HepG2 (cell line): ENCODE data around the gene TRABD. TPM values are rescaled to one million over a fixed set of nuclear protein-coding genes. Genes with fewer than 3 reads are reported as not detected.

Experiments
- ATAC-seq: fragments of 200-7000 bp; cut with Tn5 transposase; 3 replicates; pipeline ENCODE4 v1.9.1; 2020; ENCODE audit warnings: mild to moderate bottlenecking, moderate library complexity
- BruUV-seq: library from RNA; stranded (reverse); fragments of 400-500 nt; replicated peaks from 2 replicates; lab custom pipeline; 2021; lab: Mats Ljungman, UMichigan
- CTCF ChIA-PET: fragments of 300-600 bp; formaldehyde crosslinking; extraction: SDS; loops from one replicate; lab custom pipeline; 2021; ENCODE audit warnings: low total read pairs, inconsistent platforms, low intra/inter-chr PET ratio; lab: Yijun Ruan, JAX
- POLR2A ChIA-PET: fragments of 350-600 bp; sonication (Branson Sonifier 250); formaldehyde crosslinking; loops from one replicate; lab custom pipeline; 2020; ENCODE audit warnings: antibody characterized with exemption, inconsistent platforms; lab: Yijun Ruan, JAX
- DNase-seq: peaks from one replicate; pipeline ENCODE4 v3.0.0-alpha.2; 2015; ENCODE audit warnings: low spot score
- FAIRE-seq: peaks from 3 replicates; lab custom pipeline; 2011; peaks lifted over from hg19 to GRCh38; lab: Jason Lieb, UNC
- H2AFZ ChIP-seq: one replicate; pipeline ENCODE4 v1.6.1; 2011; ENCODE audit warnings: low read length, inconsistent platforms
- H3K27ac ChIP-seq: fragments of 300-600 bp; 3 replicates; pipeline ENCODE4 v1.8.0; 2011; ENCODE audit warnings: mixed run types, mild to moderate bottlenecking, mixed read lengths, low read length, inconsistent platforms; ENCODE audit not compliant: insufficient read depth; ENCODE audit errors: extremely low read length
- H3K27me3 ChIP-seq, 2 experiments: fragments of 200-600 bp in 1 of 2; 2 replicates in 1 of 2; 3 replicates in 1 of 2; pipeline versions ENCODE4 v1.6.0 to v1.8.0; 2011; ENCODE audit warnings: low read length in 2 of 2, mild to moderate bottlenecking in 2 of 2, moderate library complexity in 2 of 2, inconsistent platforms in 1 of 2; ENCODE audit not compliant: insufficient read depth in 2 of 2, control insufficient read depth in 1 of 2
- H3K36me3 ChIP-seq, 2 experiments: fragments of 200-600 bp in 1 of 2; replicated peaks in 1 of 2; 2 replicates in 1 of 2; 3 replicates in 1 of 2; pipeline versions ENCODE4 v1.5.1 to v1.8.0; 2011; ENCODE audit warnings: low read length in 2 of 2, inconsistent platforms in 1 of 2; ENCODE audit not compliant: insufficient read depth in 2 of 2, control insufficient read depth in 1 of 2
- H3K4me1 ChIP-seq: 2 replicates; pipeline ENCODE4 v1.5.1; 2012; ENCODE audit warnings: low read length, inconsistent platforms; ENCODE audit not compliant: insufficient read depth
- H3K4me2 ChIP-seq: 2 replicates; pipeline ENCODE4 v1.6.0; 2011; ENCODE audit warnings: low read depth, low read length, inconsistent platforms
- H3K4me3 ChIP-seq, 3 experiments: fragments of 200-600 bp in 1 of 3; sonication (generic), shearing (Covaris generic) in 1 of 3; replicated peaks in 1 of 3; 2 replicates each; pipeline ENCODE4 v1.5.1; 2011 to 2016; ENCODE audit warnings: low read length in 3 of 3, inconsistent platforms in 2 of 3, low read depth in 2 of 3, mild to moderate bottlenecking in 2 of 3, control low read depth in 1 of 3, mixed read lengths in 1 of 3; ENCODE audit not compliant: insufficient read depth in 1 of 3
- H3K79me2 ChIP-seq: one replicate; pipeline ENCODE4 v1.6.1; 2011; ENCODE audit warnings: low read length, inconsistent platforms; ENCODE audit not compliant: insufficient read depth
- H3K9ac ChIP-seq: 2 replicates; pipeline ENCODE4 v1.6.0; 2011; ENCODE audit warnings: mild to moderate bottlenecking, low read depth, low read length, inconsistent platforms; ENCODE audit not compliant: insufficient read depth
- H3K9me3 ChIP-seq: 2 replicates; pipeline ENCODE4 v1.5.1; 2012; ENCODE audit warnings: mild to moderate bottlenecking, low read length
- H4K20me1 ChIP-seq: 2 replicates; pipeline ENCODE4 v1.6.0; 2011; ENCODE audit warnings: inconsistent platforms, mild to moderate bottlenecking, low read length, moderate library complexity; ENCODE audit not compliant: insufficient read depth
- ERF ChIP-seq: IDR thresholded peaks from 2 replicates; pipeline ENCODE4 v1.6.1; 2018; ENCODE audit warnings: missing biosample characterization, missing genetic modification reagents
- HNRNPUL1 ChIP-seq: fragments of 200-400 bp; formaldehyde crosslinking; IDR thresholded peaks from 2 replicates; pipeline ENCODE4 v1.6.1; 2017; ENCODE audit warnings: low read depth, mild to moderate bottlenecking, low read length, moderate library complexity
- MEF2D ChIP-seq: sonication (generic); formaldehyde crosslinking; IDR thresholded peaks from 2 replicates; pipeline ENCODE4 v1.5.1; 2020; ENCODE audit warnings: mild to moderate bottlenecking, missing genetic modification reagents
- NRL ChIP-seq: sonication (generic); formaldehyde crosslinking; IDR thresholded peaks from 2 replicates; pipeline ENCODE4 v1.5.0; 2020; ENCODE audit warnings: missing genetic modification reagents, mild to moderate bottlenecking, moderate library complexity, borderline replicate concordance
- SMYD3 ChIP-seq: sonication (generic); formaldehyde crosslinking; IDR thresholded peaks from 2 replicates; pipeline ENCODE4 v1.8.1; 2023; ENCODE audit warnings: mild to moderate bottlenecking, missing genetic modification reagents
- STAG1 ChIP-seq: sonication (generic); formaldehyde crosslinking; IDR thresholded peaks from 2 replicates; pipeline ENCODE4 v1.4.0; 2020; ENCODE audit warnings: missing genetic modification reagents
- ZFAT ChIP-seq: sonication (generic); formaldehyde crosslinking; conservative IDR thresholded peaks from 2 replicates; pipeline ENCODE4 v1.8.1; 2023; ENCODE audit warnings: missing genetic modification reagents, inconsistent platforms
- ZMYM2 ChIP-seq: sonication (generic); formaldehyde crosslinking; IDR thresholded peaks from 2 replicates; pipeline ENCODE4 v1.8.0; 2022; ENCODE audit warnings: mild to moderate bottlenecking, missing genetic modification reagents
- ZNF24 ChIP-seq: fragments of 450-650 bp; IDR thresholded peaks from 2 replicates; pipeline ENCODE4 v1.6.1; 2017; ENCODE audit warnings: antibody characterized with exemption, mild to moderate bottlenecking
- ZNF256 ChIP-seq: sonication (generic); formaldehyde crosslinking; conservative IDR thresholded peaks from 2 replicates; pipeline ENCODE4 v1.4.0; 2020; ENCODE audit warnings: missing genetic modification reagents
- WGBS: methylation state at CpG from one replicate; pipeline ENCODE4 v1.1.6; 2017; ENCODE audit warnings: low lambda C conversion rate; 5-methylcytosine and 5-hydroxymethylcytosine counted together
- in situ Hi-C: cut with HindIII; loops from 2 replicates; pipeline ENCODE4 v1.10.0; 2017; ENCODE audit warnings: low pct_unique_long_range_greater_than_20kb; ENCODE audit not compliant: extremely low pct_ligation_motif_present
- intact Hi-C: fragments of 100-400 bp; cut with micrococcal nuclease; formaldehyde crosslinking; loops from one replicate; pipeline ENCODE4 v1.10.0; 2022; ENCODE audit not compliant: unreplicated experiment
- polyA plus RNA-seq, 8 experiments: library from polyadenylated mRNA; depleted of rRNA in 3 of 8; stranded (reverse) in 7 of 8; unstranded in 1 of 8; fragments of >200 nt; fragmentation: Illumina TruSeq in 4 of 8; extraction: Trizol in 4 of 8; gene quantifications; 2 replicates each; pipeline versions ENCODE4 v1.2.1 to v1.2.3, GENCODE V29; 2011 to 2016; ENCODE audit warnings: low read depth in 4 of 8, missing spikeins in 1 of 8, mixed read lengths in 1 of 8; ENCODE audit not compliant: insufficient read depth in 1 of 8
- total RNA-seq, 5 experiments: library from RNA; depleted of rRNA; stranded (reverse); fragments of >200 nt; fragmentation: Illumina TruSeq; extraction: Trizol; gene quantifications; 2 replicates each; pipeline ENCODE4 v1.2.3, GENCODE V29; 2016; ENCODE audit warnings: low read depth in 1 of 5
- TF ChIP-seq, protein P1 (sequence below): IDR thresholded peaks from 2 replicates; pipeline ENCODE4 v1.6.1; 2016; ENCODE audit warnings: low read depth, borderline replicate concordance
- TF ChIP-seq, protein P2 (sequence below): sonication (generic); formaldehyde crosslinking; IDR thresholded peaks from 2 replicates; pipeline ENCODE4 v1.4.0; 2020; ENCODE audit warnings: missing genetic modification reagents
- TF ChIP-seq, protein P3 (sequence below): sonication (generic); formaldehyde crosslinking; IDR thresholded peaks from 2 replicates; pipeline ENCODE4 v1.5.0; 2020; ENCODE audit warnings: mild to moderate bottlenecking, missing genetic modification reagents, moderate library complexity
- TF ChIP-seq, protein P4 (sequence below): sonication (generic); formaldehyde crosslinking; IDR thresholded peaks from 2 replicates; pipeline ENCODE4 v1.4.0; 2020; ENCODE audit warnings: mild to moderate bottlenecking, low read depth, missing genetic modification reagents

Gene TRABD
- total and polyA plus RNA-seq, 2 of the 13 experiments (the other 11 are each of a cell fraction or from before 2014, with no cell fraction given) = 21.5 to 28.9 TPM

DNA sequence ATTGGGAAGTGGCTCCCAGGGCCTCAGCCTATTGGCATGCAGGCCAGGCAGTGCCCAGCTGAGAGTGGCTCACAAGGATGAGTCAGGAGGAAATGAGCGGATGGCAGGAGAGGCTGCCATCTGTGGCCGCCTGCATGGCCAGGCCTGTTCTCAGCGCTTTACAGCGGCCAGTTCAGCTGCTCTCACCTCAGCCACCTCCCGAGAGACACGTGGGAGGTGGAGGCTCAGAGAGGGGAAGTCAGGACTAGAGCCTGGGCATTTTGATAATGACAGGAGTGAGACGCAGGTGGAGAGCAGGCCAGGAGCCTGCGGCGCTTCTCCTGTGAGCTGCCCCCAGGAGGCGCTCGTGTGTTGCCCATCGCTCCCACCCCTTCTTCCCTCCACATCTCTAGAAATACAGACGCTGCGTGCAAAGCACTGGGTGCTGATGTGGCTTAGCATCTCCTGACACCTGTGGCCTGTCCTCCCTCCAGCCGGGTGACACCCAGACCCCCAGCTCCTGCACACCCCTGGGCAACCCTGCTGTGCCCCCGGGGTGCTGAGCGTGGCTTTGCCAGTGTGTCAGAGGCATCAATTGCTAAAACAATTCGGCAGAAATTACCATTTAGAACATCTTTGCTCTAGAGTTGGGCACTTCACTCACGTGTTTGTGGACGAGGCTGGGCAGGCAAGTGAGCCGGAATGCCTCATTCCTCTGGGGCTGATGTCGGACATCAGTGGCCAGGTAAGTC lies 36.6 kb upstream of the TRABD start (continued):
- TF ChIP-seq SMYD3 (CRISPR knock-in tag) (no peak), NRL (CRISPR knock-in tag) (no peak), MEF2D (CRISPR knock-in tag) (0 out of 2 replicates have a peak, but pooled peaks have one; percentile 27), ZMYM2 (CRISPR knock-in tag) (no peak), ZNF24 (no peak), ZFAT (CRISPR knock-in tag) (no peak), ZNF256 (CRISPR knock-in tag) (no peak), ERF (CRISPR knock-in tag) (0 out of 2 replicates have a peak, but pooled peaks have one; percentile 26), STAG1 (CRISPR knock-in tag) (peak; percentile 84), HNRNPUL1 (no peak)
- TF ChIP-seq, protein P1, sequence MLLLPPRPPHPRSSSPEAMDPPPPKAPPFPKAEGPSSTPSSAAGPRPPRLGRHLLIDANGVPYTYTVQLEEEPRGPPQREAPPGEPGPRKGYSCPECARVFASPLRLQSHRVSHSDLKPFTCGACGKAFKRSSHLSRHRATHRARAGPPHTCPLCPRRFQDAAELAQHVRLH (CRISPR knock-in tag) = 0 out of 2 replicates have a peak, but pooled peaks have one; percentile 32

DNA sequence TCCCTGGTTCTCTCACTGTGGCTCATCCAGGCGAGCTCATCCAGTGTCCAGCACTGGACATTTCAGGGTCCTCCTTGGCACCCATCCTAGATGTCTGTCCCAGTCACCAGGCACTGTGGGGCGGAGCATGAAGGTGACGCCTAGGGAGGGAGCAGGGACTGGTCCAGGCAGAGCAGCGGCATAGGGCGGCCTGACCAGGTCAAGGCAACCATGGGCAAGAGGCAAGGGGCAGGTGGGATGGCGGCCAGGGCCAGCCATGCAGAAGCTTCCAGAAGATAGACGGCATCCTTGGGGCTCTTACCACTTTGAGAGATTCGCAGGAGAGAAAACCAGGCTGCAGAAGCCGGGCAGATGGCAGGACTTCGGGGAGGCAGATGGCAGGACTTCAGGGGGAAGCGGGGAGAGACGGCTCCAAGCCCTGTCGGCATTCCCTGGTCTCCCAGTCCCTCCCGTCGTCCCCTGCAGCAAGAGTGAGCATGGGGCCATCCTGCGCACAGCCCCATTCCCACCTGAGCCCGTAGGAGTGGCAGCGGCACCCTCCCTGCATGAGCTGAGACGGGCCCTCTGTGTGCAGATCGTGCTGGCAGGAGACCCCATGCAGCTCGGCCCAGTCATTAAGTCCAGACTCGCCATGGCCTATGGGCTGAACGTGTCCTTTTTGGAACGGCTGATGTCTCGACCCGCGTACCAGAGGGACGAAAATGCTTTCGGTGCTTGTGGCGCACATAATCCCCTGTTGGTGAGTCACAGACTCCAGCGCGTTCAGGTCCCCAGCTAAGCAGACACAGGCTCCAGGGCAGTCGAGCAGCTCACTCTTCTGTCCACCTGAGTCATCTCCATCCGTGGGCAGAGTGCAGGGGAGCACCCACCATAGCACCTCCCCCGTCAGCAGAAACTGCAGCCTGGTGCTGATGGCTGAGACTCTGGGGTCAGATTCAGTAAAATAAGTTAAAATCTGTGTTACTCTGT lies 35.3 kb upstream of the TRABD start:
- 44% methylated on average over 18 of the region's 35 CpGs for WGBS
- Histone ChIP-seq H4K20me1 (no peaks in the 10 kb centered on the region), H2AFZ (no peak overlapping the region), H3K9me3 (no peaks in the 10 kb centered on the region), H3K79me2 (no peaks in the 10 kb centered on the region), H3K4me3 (no peak overlapping the region), H3K9ac (no peak overlapping the region), H3K27ac (no peak overlapping the region), H3K36me3 (no peaks in the 10 kb centered on the region), H3K4me2 (peak overlapping the region; percentile 8; the same call in 1 of the 2 replicates), H3K27me3 (peaks cover 0 to 42% of the 10 kb centered on the region in 2 experiments), H3K4me1 (peaks cover 57% of the 10 kb centered on the region)
- BruUV-seq = no TSS peak
- in situ Hi-C loops (no loop called here), intact Hi-C loops (no loop called here)
- FAIRE-seq = no peak
- ChIA-PET CTCF (interaction anchor here (4.3 kb wide), 1 partner anchor 59 kb away, joined by 39 read pairs; no protein-coding TSS in a partner anchor), POLR2A (no interaction called here)
- TF ChIP-seq, protein P2, sequence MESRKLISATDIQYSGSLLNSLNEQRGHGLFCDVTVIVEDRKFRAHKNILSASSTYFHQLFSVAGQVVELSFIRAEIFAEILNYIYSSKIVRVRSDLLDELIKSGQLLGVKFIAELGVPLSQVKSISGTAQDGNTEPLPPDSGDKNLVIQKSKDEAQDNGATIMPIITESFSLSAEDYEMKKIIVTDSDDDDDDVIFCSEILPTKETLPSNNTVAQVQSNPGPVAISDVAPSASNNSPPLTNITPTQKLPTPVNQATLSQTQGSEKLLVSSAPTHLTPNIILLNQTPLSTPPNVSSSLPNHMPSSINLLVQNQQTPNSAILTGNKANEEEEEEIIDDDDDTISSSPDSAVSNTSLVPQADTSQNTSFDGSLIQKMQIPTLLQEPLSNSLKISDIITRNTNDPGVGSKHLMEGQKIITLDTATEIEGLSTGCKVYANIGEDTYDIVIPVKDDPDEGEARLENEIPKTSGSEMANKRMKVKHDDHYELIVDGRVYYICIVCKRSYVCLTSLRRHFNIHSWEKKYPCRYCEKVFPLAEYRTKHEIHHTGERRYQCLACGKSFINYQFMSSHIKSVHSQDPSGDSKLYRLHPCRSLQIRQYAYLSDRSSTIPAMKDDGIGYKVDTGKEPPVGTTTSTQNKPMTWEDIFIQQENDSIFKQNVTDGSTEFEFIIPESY (CRISPR knock-in tag) = 0 out of 2 replicates have a peak, but pooled peaks have one; percentile 27
- TF ChIP-seq, protein P3, sequence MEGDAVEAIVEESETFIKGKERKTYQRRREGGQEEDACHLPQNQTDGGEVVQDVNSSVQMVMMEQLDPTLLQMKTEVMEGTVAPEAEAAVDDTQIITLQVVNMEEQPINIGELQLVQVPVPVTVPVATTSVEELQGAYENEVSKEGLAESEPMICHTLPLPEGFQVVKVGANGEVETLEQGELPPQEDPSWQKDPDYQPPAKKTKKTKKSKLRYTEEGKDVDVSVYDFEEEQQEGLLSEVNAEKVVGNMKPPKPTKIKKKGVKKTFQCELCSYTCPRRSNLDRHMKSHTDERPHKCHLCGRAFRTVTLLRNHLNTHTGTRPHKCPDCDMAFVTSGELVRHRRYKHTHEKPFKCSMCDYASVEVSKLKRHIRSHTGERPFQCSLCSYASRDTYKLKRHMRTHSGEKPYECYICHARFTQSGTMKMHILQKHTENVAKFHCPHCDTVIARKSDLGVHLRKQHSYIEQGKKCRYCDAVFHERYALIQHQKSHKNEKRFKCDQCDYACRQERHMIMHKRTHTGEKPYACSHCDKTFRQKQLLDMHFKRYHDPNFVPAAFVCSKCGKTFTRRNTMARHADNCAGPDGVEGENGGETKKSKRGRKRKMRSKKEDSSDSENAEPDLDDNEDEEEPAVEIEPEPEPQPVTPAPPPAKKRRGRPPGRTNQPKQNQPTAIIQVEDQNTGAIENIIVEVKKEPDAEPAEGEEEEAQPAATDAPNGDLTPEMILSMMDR = 0 out of 2 replicates have a peak, but pooled peaks have one; percentile 5
- TF ChIP-seq, protein P4, sequence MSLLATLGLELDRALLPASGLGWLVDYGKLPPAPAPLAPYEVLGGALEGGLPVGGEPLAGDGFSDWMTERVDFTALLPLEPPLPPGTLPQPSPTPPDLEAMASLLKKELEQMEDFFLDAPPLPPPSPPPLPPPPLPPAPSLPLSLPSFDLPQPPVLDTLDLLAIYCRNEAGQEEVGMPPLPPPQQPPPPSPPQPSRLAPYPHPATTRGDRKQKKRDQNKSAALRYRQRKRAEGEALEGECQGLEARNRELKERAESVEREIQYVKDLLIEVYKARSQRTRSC (CRISPR knock-in tag) = no peak
- no peak for DNase-seq
- ATAC-seq = no peak
